GM12875 (cell line): ENCODE results near the gene GARIN3.
A peak's percentile ranks its signal among the peaks of the same experiment; 100 is the strongest.

Experiments used
- H3K4me3 ChIP-seq: one replicate; pipeline ENCODE4 v1.5.1; 2011; ENCODE audit warnings: low read depth, low read length, control low read depth
- TF ChIP-seq, protein P1 (sequence below): IDR thresholded peaks from 2 replicates; pipeline ENCODE4 v1.5.1; 2011; ENCODE audit warnings: low read depth, mild to moderate bottlenecking, control low read depth, inconsistent platforms, low read length, moderate library complexity, borderline replicate concordance; ENCODE audit not compliant: insufficient read depth

Gene GARIN3

DNA sequence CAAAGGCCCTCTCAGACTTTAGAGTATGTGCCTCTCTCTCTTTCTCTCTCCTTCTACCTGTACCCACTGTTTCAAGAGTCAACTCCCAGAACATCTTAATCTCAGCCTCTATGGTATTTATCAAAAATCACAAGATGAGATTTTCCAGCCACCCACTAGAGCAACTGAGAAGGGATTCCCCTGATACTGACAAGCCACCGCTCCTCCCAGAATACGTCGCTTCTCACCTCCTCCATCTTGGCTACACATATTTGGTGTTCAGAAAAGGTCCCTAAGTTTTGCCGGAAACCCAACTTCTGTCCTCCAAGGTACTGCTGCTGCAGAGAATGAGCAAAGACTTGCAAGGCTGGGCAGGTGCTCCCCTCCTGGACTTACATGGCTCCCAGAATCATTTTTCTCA lies 6.1 kb downstream of the GARIN3 start:
- TF ChIP-seq, protein P1, sequence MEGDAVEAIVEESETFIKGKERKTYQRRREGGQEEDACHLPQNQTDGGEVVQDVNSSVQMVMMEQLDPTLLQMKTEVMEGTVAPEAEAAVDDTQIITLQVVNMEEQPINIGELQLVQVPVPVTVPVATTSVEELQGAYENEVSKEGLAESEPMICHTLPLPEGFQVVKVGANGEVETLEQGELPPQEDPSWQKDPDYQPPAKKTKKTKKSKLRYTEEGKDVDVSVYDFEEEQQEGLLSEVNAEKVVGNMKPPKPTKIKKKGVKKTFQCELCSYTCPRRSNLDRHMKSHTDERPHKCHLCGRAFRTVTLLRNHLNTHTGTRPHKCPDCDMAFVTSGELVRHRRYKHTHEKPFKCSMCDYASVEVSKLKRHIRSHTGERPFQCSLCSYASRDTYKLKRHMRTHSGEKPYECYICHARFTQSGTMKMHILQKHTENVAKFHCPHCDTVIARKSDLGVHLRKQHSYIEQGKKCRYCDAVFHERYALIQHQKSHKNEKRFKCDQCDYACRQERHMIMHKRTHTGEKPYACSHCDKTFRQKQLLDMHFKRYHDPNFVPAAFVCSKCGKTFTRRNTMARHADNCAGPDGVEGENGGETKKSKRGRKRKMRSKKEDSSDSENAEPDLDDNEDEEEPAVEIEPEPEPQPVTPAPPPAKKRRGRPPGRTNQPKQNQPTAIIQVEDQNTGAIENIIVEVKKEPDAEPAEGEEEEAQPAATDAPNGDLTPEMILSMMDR: no peak
- no peak overlapping the region for H3K4me3 ChIP-seq

DNA sequence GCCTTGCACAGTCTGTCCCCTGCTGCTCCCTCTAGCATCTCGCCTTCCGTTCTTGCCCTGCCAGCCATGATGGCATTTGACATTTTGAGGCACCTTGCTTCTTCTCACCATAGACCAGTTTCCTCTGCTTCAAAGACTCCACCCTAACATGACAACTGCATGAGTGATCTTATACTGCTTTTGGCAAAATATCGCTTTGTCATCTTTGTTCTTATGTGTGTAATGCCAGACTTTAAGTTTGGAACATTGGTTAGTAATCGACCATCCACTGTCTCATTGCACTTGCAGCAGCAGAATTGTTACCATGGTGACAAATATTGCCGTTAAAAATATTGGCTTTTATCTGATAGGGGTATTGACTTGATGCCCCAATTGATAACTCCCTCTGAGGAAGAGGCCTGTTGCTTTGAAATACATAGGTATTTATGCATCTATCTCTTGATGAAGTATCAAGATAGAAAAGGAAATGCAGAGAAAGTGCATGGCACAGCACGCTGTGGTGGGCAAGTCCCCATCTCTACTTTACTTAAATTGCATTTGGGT lies 6.8 kb downstream of the GARIN3 start:
- H3K4me3 ChIP-seq: no peak overlapping the region
- TF ChIP-seq, protein P1: no peak

GRCh38 chr5:157157293-157157891 lies 8.7 kb downstream of the GARIN3 start:
- no peak overlapping the region for H3K4me3 ChIP-seq
- TF ChIP-seq, protein P1: no peak

DNA sequence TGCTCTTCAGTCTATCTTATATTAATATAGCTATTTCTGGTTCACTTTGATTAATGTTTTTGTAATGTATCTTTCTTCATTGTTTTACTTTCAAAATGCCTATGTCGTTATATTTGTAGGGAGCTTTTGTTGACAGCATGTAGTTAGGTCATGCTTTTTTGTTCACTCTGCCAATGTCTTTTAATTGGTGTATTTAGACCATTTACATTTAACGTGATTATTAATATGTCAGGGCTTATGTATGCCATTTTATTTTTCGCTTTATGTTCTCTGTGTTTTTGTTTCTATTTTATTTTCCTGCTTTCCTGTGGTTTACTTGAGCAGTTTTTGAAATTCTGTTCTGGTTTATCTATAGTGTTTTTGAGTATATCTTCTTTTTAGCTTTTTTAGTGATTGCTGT lies 10.8 kb downstream of the GARIN3 start:
- no peak overlapping the region for H3K4me3 ChIP-seq
- TF ChIP-seq, protein P1: no peak

DNA sequence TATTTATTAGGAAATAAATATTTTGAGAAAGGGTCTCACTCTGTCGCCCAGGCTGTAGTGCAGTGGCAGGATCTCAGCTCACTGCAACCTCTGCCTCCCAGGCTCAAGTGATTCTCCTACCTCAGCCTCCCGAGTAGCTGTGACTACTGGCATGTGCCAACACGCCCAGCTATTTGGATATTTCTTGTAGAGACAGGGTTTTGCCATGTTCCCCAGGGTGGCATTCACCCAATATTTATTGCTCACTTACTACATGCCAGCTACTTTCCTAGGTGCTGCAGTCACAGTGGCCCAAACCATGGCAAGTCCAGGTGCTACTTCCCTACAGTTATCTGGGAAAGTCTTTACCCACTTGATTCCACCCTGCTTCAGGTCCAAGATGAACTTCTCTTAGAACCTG lies 15.1 kb downstream of the GARIN3 start:
- no peak overlapping the region for H3K4me3 ChIP-seq
- TF ChIP-seq, protein P1: no peak

DNA sequence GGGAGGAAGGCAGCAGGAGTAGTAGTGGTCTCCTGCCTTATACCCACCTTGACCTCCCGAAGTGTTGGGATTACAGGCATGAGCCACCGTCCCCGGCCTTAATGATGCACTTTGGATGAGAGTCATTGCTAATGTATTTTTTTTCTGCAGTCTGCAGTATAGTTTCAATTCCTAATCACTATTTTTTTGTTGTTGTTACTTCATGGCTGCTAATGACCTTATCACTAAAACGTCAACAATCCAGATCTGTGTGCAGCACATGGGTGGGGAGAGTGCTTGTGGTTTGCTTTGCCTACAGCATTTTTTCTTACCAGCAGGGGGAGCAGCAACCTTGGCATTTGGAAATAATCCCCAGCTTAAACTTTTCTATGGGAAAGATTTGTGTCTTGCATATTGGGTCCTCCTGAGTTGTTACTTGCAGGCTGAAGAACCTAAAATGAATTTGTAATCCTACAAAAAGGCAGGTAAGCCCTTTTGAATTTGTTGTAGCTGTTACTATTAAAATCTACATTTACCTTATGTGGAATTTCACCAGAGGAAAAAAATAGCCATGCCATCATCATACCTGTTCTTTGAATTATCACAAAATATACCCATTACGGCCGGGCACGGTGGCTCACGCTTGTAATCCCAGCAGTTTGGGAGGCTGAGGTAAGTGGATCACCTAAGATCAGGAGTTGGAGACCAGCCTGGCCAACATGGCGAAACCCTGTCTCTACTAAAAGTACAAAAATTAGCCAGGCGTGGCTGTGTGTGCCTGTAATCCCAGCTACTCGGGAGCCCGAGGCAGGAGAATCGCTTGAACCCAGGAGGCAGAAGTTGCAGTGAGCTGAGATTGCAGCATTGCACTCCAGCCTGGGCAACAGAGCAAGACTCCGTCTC lies 17.1 kb downstream of the GARIN3 start:
- H3K4me3 ChIP-seq: no peak overlapping the region
- TF ChIP-seq, protein P1: peak; percentile 73
